K562 (cell line): ENCODE data around the gene CHMP1A. TPM values are rescaled to one million over a fixed set of nuclear protein-coding genes. Genes with fewer than 3 reads are reported as not detected.

Source experiments
- BHLHE40 ChIP-seq: IDR thresholded peaks from 2 replicates; pipeline ENCODE4 v1.6.1; 2011; ENCODE audit warnings: low read length, improper control_type of control experiment
- MAZ ChIP-seq, 2 experiments: fragments of 450-650 bp in 1 of 2; sonication (generic) in 1 of 2; formaldehyde crosslinking; IDR thresholded peaks in 1 of 2; conservative IDR thresholded peaks in 1 of 2; 2 replicates each; pipeline versions ENCODE4 v1.4.0 to v1.5.0; 2020; ENCODE audit warnings: mild to moderate bottlenecking in 1 of 2, missing genetic modification reagents in 1 of 2
- RAD21 ChIP-seq, 2 experiments: fragments of 250-450 bp in 1 of 2; fragments of 450-650 bp in 1 of 2; sonication (Bioruptor Pico) in 1 of 2; formaldehyde crosslinking in 1 of 2; IDR thresholded peaks in 1 of 2; conservative IDR thresholded peaks in 1 of 2; 2 replicates each; pipeline versions ENCODE4 v1.4.0 to v1.8.0; 2020 to 2022; ENCODE audit warnings: mild to moderate bottlenecking in 2 of 2, moderate library complexity in 1 of 2
- SETDB1 ChIP-seq: IDR thresholded peaks from one replicate; pipeline ENCODE4 v1.6.1; 2012; ENCODE audit warnings: low read length, control low read depth, inconsistent platforms
- ZFPM2 ChIP-seq: fragments of 250-450 bp; sonication (Bioruptor Pico); IDR thresholded peaks from 2 replicates; pipeline ENCODE4 v1.5.1; 2022; ENCODE audit warnings: mild to moderate bottlenecking
- ZNF232 ChIP-seq: sonication (generic); formaldehyde crosslinking; IDR thresholded peaks from 2 replicates; pipeline ENCODE4 v1.8.0; 2022; ENCODE audit warnings: mild to moderate bottlenecking, missing genetic modification reagents
- polyA plus RNA-seq, 8 experiments: library from polyadenylated mRNA; depleted of rRNA in 4 of 8; stranded (reverse) in 5 of 8; unstranded in 3 of 8; fragments of >200 nt; fragmentation: Nextera tagmentation in 2 of 8; fragmentation: Illumina TruSeq in 1 of 8; extraction: Ambion mirVana in 2 of 8; extraction: Trizol in 1 of 8; gene quantifications; 2 replicates each; pipeline versions ENCODE4 v1.2.1 to v1.2.3, GENCODE V29; 2011 to 2014; ENCODE audit warnings: inconsistent platforms in 1 of 8, missing spikeins in 1 of 8
- total RNA-seq, 7 experiments: library from RNA; depleted of rRNA in 6 of 7; stranded (reverse); fragments of >200 nt in 6 of 7; fragmentation: Illumina TruSeq in 2 of 7; extraction: Trizol in 2 of 7; gene quantifications; 2 replicates each; pipeline versions ENCODE4 v1.2.1 to v1.2.3, GENCODE V29; 2011 to 2021; ENCODE audit warnings: low replicate concordance in 1 of 7
- TF ChIP-seq, protein P1 (sequence below): fragments of 200-800 bp; sonication (Bioruptor generic); IDR thresholded peaks from 2 replicates; pipeline ENCODE4 v1.6.1; 2017; ENCODE audit warnings: missing genetic modification characterization, missing compliant biosample characterization
- TF ChIP-seq, protein P2 (sequence below): fragments of 200-800 bp; sonication (Bioruptor generic); IDR thresholded peaks from 2 replicates; pipeline ENCODE4 v1.6.1; 2017; ENCODE audit warnings: missing genetic modification characterization, missing compliant biosample characterization
- TF ChIP-seq, protein P3 (sequence below): fragments of 150-350 bp; IDR thresholded peaks from 2 replicates; pipeline ENCODE4 v1.6.1; 2014; ENCODE audit warnings: low read depth, mild to moderate bottlenecking, low read length, borderline replicate concordance

Gene CHMP1A
- total and polyA plus RNA-seq, 9 of the 15 experiments (the other 6 are each of a cell fraction or from before 2014, with no cell fraction given): 0.83 to 79.9 (median 45.2) TPM

DNA sequence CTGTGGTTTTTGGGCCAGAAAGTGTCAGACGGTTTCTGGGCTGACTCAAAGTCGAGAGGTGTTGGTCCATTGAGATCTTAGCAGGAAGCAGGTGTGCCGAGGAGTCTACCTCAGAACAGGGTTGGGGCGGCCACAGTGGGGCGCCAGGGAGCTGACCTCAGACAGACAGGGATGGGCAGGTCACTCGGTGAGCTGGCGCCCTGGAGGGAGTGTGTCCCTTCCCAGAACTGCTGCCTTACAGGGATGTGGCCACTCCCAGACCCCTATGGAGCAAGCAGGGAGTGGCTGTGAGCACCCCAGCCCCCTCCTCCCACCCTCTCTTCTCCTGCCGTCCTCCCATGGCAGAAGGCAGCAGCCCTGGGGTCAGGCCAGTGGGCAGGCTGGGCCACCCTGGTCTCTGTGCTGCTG is 58.1 kb downstream of the CHMP1A start (continued):
- TF ChIP-seq ZNF232 (CRISPR knock-in tag) (0 out of 2 replicates have a peak, but pooled peaks have one; percentile 24), MAZ (CRISPR knock-in tag; conservative IDR thresholded peaks at IDR 0.05 in 1 of 2, IDR thresholded peaks at IDR 0.05 in 1 of 2) (peak in 1 of 2 experiments; percentile 41; a peak in 1 of 4 replicates), BHLHE40 (0 out of 2 replicates have a peak, but pooled peaks have one; percentile 9), ZFPM2 (no peak), SETDB1 (no peak), RAD21 (CRISPR knock-in tag; conservative IDR thresholded peaks at IDR 0.05 in 1 of 2, IDR thresholded peaks at IDR 0.05 in 1 of 2) (peak in 1 of 2 experiments; percentile 77; a peak in 3 of 4 replicates)
- TF ChIP-seq, protein P1, sequence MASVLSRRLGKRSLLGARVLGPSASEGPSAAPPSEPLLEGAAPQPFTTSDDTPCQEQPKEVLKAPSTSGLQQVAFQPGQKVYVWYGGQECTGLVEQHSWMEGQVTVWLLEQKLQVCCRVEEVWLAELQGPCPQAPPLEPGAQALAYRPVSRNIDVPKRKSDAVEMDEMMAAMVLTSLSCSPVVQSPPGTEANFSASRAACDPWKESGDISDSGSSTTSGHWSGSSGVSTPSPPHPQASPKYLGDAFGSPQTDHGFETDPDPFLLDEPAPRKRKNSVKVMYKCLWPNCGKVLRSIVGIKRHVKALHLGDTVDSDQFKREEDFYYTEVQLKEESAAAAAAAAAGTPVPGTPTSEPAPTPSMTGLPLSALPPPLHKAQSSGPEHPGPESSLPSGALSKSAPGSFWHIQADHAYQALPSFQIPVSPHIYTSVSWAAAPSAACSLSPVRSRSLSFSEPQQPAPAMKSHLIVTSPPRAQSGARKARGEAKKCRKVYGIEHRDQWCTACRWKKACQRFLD (CRISPR knock-in tag): no peak
- TF ChIP-seq, protein P2, sequence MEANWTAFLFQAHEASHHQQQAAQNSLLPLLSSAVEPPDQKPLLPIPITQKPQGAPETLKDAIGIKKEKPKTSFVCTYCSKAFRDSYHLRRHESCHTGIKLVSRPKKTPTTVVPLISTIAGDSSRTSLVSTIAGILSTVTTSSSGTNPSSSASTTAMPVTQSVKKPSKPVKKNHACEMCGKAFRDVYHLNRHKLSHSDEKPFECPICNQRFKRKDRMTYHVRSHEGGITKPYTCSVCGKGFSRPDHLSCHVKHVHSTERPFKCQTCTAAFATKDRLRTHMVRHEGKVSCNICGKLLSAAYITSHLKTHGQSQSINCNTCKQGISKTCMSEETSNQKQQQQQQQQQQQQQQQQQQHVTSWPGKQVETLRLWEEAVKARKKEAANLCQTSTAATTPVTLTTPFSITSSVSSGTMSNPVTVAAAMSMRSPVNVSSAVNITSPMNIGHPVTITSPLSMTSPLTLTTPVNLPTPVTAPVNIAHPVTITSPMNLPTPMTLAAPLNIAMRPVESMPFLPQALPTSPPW (CRISPR knock-in tag): no peak
- TF ChIP-seq, protein P3, sequence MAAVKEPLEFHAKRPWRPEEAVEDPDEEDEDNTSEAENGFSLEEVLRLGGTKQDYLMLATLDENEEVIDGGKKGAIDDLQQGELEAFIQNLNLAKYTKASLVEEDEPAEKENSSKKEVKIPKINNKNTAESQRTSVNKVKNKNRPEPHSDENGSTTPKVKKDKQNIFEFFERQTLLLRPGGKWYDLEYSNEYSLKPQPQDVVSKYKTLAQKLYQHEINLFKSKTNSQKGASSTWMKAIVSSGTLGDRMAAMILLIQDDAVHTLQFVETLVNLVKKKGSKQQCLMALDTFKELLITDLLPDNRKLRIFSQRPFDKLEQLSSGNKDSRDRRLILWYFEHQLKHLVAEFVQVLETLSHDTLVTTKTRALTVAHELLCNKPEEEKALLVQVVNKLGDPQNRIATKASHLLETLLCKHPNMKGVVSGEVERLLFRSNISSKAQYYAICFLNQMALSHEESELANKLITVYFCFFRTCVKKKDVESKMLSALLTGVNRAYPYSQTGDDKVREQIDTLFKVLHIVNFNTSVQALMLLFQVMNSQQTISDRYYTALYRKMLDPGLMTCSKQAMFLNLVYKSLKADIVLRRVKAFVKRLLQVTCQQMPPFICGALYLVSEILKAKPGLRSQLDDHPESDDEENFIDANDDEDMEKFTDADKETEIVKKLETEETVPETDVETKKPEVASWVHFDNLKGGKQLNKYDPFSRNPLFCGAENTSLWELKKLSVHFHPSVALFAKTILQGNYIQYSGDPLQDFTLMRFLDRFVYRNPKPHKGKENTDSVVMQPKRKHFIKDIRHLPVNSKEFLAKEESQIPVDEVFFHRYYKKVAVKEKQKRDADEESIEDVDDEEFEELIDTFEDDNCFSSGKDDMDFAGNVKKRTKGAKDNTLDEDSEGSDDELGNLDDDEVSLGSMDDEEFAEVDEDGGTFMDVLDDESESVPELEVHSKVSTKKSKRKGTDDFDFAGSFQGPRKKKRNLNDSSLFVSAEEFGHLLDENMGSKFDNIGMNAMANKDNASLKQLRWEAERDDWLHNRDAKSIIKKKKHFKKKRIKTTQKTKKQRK: no peak
